Activated CD8-positive, alpha-beta memory T cell treated with anti-CD3 and anti-CD28 coated beads, Interleukin-2, amount 50 U/mL, for 1 hour (primary cell): Measurements from ENCODE around the gene STARD3NL.

Source experiments
- DNase-seq: peaks from one replicate; pipeline ENCODE4 v3.0.0-alpha.2; 2020; ENCODE audit errors: extremely low read depth

Gene STARD3NL

DNA sequence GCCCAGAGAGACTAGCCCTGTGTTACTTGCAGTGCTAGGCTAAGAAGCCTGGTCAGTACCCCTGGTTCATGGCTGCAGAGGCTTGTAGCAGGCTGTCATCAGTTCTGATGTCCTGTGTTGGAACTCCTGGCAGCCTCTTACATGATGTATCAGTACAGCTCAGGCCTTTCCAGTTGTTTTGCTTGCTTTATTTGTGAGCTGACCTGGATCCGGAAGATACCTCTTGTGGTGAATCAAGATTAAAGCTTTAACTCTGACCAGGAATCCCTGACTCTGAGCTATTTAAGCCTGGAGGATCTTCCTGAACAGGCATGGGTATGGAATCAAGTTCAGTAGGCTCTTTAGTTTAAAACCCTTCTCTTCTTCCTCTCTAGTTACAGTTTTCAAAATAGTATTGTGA is 4.4 kb downstream of the STARD3NL start:
- no peak for DNase-seq

DNA sequence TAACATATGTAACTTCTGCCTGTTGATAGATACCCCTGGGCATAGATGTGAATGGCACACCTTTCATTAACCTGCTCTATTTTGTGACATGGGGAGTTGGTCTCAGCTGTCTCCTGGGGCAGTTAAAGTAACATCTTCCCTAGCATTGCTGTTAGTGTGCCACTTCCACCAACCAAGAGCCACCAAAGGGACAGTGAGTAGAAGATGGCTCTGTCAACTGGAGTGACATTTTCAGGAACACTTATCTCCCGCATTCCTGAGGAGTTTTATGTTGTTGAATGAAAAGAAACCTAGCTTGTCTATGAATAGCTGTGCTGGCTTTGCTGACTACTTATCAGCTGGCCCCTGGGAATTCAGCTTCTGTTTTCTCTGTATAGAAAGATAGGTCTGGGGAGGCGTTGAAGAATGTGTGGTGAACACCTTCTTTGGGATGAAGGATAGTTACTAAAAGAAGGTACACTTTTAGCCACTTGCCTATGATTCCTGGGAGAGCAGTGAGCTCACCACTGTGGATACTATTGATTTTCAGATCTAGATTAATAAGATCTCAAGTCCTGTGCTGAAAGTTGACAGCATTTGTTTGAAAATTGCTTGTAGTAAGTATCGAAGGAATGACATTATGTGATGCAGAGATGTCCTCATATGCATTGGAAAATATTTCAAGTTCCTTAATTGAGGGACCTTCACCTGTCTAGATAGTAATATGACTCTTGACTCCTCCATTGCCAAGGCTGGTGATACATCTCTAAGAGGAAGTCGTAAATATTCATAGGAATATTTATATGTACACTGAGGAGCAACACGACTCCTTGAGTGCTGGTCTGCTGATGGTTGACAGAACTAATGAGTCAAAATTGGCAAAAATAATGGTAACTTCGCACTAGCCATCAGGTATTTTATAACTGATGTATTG is 7.6 kb downstream of the STARD3NL start:
- DNase-seq: no peak

DNA sequence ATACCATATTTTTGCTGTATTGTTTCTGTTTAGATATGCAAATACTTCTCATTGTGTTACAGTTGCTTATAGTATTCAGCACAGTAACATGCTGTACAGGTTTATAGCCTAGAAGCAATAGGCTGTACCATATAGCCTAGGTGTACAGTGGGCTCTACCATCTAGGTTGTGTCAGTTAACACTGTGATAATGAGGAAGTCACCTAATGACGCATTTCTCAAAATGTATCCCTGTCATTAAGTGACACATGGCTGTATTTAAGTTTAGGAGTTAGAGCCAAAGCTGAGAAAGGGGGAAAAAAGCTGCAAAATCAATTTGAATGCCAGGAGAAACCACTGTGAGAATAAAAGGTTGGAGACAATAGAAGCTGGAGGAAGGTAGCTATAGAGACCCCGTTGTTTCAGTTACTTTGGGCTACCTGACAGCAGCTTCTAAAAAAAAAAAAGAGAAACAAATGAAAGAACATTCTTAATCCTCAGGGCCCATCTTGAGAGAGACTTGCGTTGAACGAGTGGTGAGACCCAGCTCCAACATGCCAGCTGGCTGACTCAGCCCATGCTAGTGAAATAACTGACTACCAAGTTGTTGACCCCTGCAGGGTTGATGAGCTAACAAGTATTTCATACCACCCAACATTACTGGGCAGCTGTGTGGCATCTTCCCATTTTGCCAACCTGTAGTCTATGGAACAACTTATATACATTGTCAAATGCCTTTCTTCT is 8.7 kb downstream of the STARD3NL start:
- no peak for DNase-seq

DNA sequence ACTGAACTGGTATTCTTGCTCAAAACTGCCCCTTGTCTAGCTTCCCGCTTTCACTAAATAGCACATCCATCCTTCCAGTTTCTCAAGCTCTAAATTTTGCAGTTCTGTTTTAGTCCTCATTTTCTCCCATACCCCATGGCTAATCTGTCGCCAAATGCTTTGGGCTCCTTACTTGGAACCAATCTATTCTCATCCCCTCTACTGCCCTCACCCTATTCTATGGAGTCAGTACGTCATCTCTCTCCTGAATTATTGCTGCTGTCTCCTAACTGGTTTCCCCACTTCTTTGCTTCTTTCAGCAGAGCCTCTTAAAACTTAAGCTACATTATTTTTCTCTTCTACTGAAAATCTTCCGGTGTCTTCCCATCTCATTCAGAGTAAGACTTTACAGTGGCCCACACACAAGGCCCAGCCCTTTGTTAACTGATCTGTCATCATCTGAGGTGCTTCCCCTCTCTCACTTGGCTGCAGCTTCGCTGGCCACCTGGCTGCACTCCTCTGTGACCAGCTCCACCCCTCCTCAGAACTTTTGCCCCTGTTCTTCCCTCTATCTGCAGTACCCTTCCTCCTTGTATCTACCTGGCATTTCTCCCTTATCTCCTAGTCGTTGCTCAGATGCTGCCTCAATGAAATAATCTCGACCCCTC is 9.9 kb downstream of the STARD3NL start:
- DNase-seq: no peak

DNA sequence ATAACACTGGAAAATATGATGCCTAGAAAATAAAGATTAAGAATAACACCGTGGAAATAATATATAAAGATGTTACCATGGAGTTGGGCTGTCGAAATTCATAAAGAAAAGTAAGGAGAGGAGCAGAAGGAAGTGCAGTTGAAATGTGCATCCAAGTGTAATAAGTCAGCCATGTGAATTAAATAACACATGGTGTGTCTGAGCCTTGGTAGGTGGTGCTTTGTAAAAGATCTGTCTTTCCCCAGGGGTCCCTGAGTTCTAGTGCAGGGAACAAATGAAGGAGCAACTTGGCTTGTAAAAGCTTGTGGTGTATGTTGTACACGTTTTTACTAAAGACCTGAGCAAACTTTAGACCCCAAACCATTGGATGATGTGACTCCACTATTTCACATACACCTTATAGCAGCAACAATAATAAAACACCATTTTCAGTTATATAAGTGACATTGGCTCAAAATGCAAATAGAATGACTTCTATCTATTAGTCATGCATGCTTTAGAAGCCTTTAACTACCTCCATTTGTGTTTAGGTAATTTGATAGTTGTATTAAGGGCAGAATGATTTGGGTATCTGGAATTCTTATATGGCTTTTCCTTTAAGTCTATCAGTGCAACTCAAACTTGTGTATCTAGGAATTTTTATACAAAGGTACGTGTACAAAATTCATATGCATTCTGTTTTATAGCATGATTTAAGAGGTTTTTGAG is 11.3 kb downstream of the STARD3NL start:
- DNase-seq: no peak

DNA sequence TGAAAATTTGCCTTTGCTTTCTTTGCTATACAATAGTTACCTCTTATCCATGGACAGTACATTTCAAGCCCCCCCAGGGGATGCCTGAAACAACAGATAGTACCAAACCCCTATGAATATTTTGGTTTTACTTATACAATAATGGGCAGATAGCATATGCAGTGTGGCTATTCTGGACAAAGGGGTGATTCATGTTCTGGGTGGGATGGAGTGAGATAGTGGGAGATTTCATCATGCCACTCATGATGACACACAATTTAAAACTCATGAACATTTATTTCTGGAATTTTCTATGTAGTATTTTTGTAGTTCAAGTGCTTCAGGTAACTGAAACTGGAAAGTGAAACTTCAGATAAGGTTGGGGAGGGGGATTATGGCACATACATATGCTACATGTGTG is 12.0 kb downstream of the STARD3NL start:
- DNase-seq: no peak

DNA sequence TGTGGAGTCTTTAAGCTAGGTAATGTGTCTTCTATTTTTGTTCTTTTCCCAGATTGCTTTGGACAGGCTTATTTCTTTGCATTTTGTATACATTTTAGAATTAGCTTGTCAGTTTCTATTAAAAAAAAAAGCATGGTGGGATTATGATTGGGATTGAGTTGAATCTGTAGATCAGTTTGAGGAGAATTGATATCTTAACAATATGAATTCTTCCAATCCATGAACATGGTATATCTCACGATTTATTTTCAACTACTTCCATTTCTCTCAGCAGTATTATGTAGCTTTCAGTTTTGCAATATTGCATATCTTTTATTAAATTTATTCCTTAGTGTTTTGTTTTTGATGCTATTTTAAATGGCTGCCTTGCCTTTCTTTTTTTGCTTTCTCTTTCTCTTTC is 13.7 kb downstream of the STARD3NL start:
- no peak for DNase-seq

DNA sequence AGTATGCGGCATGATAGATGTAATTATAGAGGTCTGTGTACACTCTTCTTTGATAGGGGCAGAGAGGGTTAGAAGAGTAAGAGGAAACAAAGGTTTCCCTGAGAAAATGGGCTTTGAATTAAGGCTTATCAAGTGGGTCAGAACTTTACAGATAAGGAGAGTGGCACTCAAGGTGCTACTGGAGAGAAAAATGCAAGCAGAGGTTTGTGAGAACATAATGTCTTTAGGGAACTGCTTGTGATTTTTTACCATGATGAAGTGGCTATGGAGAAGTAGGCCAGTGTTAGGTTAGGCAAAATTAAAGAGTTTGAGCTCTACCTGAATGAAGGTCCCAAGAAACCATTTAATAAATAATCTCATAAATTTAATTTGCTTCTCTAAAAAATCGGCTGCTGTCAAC is 14.3 kb downstream of the STARD3NL start:
- no peak for DNase-seq

DNA sequence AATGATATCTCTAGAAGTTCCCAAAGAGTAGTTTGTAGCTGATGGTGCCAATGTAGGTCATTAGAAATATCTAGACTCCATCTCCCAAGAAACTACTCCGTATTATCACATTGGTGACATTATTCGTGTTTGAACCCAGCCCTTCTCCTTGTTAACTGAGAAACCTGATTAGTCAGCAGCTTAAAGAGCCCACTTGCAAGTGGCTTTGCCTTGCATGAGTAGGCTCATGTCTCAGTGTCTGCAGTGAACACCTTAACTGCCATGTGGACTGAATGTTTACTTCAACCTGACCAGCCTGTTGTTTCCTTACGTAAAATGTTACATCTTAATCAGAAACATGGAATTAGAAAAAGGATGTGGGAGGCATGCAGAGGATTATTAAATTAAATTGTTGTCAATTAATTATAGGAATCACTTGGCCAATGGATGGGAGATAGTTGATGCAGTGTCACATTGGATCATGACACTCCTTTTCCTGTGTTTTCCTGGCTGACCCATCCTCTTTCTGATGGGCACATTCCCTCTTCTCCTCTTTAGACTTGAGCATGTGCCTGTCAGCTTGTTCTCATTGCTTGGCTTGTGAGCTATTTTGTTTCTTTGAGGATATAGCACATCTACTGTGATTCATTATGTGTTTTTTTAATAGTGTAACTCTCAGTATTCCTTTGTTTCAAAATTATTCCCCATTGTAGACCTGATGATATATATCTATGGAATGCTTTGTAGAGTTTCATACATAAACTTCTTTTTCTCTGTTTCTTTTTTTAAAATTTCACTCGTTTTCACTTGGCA is 18.0 kb downstream of the STARD3NL start:
- no peak for DNase-seq

DNA sequence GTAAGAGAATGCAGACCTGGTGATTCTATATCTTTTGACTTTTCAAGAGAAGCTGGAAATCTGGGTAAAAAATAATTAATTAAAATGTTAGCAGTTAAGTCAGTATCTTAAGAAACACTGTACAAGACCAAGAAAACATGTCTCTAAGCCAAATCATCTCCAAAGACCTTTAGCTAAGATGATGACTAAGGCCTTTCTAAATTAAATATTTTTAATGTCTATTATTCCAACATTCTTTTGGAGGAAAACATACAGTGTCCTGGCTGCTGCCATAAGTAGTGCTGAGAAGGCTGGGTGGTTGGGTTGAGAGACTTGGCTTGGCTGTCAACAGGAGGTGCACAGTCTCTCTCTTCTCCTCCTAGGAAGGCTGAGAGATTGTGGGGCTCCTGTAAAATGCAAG is 20.3 kb downstream of the STARD3NL start:
- DNase-seq: no peak

DNA sequence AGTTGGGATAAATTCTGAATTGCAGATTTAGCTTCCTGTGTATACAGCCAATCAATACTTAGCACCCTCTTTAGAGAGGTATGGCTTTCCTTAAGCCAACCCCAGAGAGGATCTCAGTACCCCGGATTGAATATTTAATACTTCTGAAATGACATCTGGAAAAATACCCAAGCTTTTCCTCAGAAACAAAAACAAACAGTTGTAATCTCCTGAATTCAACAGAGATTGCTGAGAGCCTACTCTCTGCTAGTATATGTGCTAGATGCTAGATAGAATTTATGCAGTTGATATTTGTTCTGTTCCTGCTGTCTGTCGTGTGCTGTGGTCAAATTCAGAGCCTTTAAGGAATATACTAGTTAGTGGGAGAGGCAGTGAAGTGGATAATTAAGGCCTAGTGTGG is 21.1 kb downstream of the STARD3NL start:
- DNase-seq: no peak

DNA sequence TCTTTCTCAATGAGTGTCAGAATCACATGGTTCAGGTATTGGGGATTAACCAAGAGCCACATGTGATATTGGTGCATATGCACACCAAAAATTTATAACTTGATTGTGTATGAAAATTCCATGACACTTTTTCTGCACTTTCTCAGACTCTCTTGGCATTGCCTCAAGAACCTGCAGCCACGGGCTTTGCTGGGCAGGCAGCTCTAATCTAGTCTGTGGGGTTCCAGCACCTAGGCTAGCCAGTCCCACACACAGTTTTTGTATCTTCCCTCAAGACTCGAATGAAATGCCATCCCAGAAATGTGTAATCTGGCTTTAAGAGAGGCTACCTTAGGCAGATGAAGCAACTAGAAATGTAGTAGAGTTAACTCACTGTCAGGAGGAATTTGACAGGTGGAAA is 21.7 kb downstream of the STARD3NL start:
- no peak for DNase-seq

DNA sequence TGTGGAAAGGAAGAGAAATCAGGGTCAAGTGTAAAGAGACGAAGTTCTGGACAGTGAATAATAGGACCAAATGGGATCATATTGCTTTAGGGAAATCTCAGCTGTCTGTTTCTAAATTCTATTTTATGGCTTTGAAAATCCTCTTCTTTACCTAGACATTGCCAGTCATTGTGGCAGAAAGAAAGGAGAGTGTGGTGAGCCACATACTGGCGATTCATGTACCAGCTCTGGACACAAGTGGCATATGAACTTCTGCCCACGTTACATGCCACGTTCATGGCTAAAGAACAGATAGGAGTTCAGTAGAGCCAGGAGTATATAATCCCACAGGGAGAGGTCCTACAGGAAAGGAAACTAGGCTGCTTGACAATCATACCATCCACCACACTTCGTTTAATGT is 28.0 kb downstream of the STARD3NL start:
- DNase-seq: no peak

DNA sequence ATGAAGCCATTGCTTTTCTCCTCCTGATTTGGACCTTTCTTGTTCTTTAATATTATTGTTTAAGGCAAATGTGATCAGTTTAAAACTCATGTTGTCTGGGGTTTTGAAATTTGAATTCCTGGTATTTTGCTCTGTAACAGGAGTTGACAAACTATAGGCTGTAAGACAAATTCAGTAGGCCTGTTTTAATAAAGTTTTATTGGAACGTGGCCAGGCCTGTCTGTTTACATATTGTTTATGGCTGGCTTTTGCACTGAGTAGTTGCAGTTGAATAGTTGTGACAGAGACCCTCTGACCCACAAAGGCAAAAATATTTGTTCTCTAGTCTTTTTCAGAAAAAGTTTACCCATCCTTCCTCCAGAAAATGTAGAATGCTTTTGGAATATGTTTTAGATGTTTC is 29.8 kb downstream of the STARD3NL start:
- DNase-seq: no peak

DNA sequence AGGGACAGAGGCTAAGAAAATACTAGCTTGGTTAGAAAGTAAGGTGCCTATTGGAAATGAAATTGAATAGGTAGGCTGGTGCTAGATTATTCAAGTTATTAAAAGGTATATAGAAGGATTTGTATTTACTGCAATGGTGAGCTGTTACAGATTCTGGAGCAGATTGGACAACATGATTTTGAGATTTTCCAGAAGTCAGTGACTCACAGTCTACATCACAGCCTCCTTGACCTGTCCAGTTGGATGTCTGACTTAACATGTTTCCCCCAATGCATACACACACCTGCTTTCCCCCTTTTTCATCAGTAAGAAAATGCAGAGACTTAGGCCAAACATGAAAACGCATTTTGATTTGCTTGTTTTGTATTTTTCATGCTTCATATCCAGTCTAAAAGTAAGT is 33.4 kb downstream of the STARD3NL start:
- no peak for DNase-seq

DNA sequence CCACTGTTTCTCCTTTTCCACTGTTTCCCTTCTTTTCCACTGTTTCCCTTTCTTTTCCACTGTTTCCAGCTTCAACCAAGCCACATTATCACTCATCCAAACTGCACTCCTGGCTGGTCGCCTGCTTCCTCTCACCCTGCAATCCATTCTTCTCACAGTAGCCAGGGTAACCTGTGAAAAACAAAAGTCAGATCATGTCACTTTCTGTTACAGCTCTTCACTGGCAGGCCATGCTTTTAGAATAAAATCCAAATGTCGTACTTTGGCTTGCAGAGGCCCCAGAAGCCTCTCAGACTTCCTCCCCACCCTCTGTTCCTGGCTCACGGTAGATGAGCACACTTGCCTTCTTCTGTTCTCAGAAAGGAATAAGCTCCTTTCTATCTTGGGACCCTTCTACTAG is 33.9 kb downstream of the STARD3NL start:
- no peak for DNase-seq

DNA sequence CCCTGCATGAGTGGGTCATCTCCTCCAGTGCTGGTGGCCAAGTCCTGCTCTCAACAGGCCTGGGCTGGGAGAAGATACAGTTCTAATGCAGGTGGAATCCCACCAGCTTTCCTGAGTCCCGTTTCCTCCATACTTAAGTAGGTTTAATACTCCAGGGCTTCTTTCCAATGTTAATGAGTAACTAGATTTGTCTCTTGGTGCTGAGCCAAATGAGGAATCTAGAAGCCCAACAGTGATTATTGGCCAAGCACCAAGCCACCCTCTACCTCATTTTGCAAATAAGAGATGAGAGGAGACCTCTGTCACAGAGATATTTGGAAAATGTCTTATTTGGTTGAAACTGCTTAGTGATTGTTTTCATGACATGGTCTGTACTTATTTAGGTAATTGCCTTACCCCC is 37.1 kb downstream of the STARD3NL start:
- no peak for DNase-seq

DNA sequence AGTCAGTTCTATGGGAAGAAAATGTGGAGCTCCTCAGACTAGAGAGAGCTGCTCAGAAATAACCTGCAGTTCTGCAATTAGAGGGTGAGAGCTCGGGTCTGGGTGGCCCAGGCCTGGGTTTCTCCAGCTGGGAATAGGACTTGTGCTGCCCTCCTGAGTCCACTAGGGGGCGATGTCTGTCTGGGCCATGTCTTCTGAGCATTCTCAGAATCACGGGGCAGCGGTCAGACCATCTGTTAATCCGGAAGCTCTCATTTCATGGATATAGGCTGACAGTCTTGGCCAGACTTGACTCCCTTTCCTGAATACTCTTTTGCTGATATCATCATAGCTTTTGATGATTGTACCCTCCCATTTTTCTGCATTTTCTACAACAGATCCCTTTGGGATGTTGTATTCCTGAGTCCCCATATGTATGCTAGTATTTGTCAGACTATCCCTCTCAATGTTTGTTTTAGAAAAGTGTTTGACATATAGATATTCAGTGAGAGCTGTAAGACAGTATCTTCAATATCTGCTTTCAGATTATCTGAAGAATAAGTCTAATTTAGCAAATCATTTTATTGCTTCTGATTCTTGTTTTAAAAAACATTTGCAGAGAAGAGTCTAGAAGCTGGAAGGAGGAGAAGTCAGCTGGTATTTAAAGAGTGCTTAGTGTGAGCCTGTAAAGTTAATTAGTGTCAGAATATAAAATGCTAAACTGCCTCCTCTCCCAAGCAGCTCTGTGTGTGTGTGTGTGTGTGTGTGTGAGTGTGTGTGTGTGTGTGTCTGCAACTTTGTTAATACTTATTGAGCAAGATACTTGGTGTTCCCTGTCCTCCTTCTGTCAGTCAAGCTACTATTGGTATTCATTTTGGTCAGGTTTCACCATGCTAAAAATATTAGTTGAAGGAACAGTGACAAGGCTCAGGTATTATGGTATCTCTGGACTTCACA is 38.0 kb downstream of the STARD3NL start:
- peak; percentile 64 for DNase-seq

DNA sequence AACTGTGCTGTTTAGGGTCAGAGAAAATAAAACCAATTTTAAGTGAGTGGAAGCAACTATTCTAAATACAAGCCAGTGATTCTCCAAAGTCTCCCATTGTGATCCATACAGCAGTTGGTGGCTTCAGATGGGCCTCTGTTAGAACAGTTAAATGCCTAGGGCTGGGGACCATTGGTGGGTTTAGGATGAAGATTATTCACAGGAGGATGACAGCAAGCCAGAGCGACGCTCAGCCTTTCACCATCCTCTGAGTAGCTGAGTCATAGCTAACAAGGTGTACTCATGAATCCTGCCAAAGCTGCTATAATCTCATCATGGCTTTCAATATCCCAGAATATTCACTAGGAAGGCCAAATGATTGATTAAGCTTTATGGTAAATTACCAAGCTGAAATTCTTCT is 39.6 kb downstream of the STARD3NL start:
- DNase-seq: no peak

DNA sequence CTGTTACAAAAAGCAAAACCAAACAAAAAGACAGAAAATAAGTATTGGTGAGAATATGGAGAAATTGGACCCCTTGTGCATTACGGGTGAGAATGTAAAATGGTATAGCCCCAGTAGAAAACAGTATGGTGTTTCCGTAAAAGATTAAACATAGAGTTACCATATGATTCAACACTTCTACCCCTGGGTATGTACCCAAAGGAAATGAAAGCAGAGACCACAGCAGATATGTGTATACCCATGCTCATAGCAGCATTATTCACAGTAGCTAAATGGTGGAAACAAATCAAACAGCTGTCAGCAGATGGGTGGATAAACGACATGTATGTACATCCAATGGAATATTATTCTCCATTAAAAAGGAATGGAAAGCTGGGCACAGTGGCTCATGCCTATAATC is 42.4 kb downstream of the STARD3NL start:
- DNase-seq: no peak
